ENCODE results near the gene COL5A2.
A peak's percentile ranks its signal among the peaks of the same experiment; 100 is the strongest.

Gene COL5A2

DNA sequence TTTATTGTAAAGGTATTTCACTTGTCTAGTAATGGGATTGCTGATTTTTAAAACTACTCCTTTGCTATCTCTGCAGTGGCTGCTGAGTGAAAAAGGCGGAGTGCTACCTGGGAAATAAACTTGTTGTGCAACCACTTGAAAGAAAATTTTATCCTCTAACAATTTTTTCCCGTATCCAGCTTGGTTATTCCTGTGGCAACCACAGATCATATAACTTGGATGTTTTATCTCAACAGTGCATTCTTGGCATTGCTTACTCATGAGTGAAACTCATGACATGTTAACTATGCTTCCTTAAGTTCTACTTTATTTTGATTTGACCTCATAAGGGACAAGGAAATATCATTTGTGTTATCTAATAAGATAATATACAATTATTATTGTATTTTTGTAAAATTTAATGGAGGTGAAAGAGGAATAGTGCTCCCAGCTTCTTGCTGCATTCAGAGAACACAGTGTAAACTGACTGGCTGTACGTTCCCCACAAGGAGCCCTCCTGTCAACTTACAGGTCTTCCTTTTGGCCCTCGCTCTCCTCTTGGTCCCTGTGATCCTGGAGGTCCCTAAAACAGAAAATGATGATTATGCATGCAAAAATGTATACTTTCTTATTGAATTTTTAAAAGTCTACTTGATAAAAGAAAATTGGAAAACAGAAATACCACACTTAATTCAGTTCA, 82.7 kb downstream of the COL5A2 start:
- H3K4me1 ChIP-seq (ENCODE audit: control insufficient read depth, insufficient read depth, low read length): peaks cover 55% of the 10 kb centered on the region
- H3K9ac ChIP-seq (ENCODE audit: low read length): no peak overlapping the region
- no peaks in the 10 kb centered on the region for H3K27me3 ChIP-seq (replicated peaks; ENCODE audit: control insufficient read depth, insufficient read depth, low read length)
- no peaks in the 10 kb centered on the region for H3K9me3 ChIP-seq (ENCODE audit: control insufficient read depth, low read length)
- peak; percentile 79 for DNase-seq (ENCODE audit: low read depth)
- no peak overlapping the region for H3K4me3 ChIP-seq (ENCODE audit: low read length)
- peaks cover 61% of the 10 kb centered on the region for H3K36me3 ChIP-seq (ENCODE audit: control insufficient read depth, insufficient read depth, low read length, severe bottlenecking)

DNA sequence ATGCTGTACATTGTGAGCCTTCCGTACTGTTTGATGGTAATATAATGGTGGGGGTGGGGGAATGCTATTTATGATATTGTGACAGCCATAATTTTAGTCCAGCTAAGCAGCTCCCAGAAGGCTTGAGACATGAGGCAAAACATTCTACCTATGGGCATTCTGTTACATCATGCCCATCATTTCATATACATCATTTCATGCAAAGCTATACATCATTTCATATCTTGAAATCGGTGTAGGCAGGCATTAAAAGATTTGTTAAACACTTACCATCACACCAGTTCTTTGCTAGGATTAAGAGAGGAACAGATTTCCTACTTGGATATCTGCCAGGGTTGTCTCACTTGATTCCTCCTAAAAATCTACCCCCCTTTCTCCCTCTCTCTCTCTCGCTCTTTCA, 84.5 kb downstream of the COL5A2 start:
- H3K4me3 ChIP-seq (ENCODE audit: low read length): no peak overlapping the region
- H3K4me1 ChIP-seq (ENCODE audit: control insufficient read depth, insufficient read depth, low read length): peaks cover 68% of the 10 kb centered on the region
- DNase-seq (ENCODE audit: low read depth): no peak
- no peaks in the 10 kb centered on the region for H3K9me3 ChIP-seq (ENCODE audit: control insufficient read depth, low read length)
- peaks cover 77% of the 10 kb centered on the region for H3K36me3 ChIP-seq (ENCODE audit: control insufficient read depth, insufficient read depth, low read length, severe bottlenecking)
- H3K27me3 ChIP-seq (replicated peaks; ENCODE audit: control insufficient read depth, insufficient read depth, low read length): no peaks in the 10 kb centered on the region
- peak overlapping the region; percentile 4 for H3K9ac ChIP-seq (ENCODE audit: low read length)

DNA sequence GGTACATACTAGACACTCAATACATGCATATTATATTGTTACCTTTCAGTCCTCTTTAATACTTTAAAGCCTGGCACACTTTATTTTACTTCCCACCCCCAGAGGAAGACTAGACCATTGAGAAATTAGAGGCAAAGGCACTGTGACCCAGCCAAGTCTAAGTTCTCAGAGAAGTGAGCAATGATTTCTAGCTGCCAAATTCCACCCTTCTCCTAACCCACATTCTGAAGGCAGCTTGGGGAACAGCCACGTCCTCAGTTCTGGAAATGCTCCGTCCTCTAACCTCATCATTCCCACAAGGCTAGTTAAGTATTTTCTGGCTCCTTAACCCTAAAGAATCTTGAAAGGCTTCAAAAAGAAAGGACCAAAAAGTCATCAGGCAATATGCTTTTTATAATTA, 86.6 kb downstream of the COL5A2 start:
- no peaks in the 10 kb centered on the region for H3K9me3 ChIP-seq (ENCODE audit: control insufficient read depth, low read length)
- H3K4me1 ChIP-seq (ENCODE audit: control insufficient read depth, insufficient read depth, low read length): peaks cover 86% of the 10 kb centered on the region
- peaks cover 77% of the 10 kb centered on the region for H3K36me3 ChIP-seq (ENCODE audit: control insufficient read depth, insufficient read depth, low read length, severe bottlenecking)
- H3K27me3 ChIP-seq (replicated peaks; ENCODE audit: control insufficient read depth, insufficient read depth, low read length): no peaks in the 10 kb centered on the region
- H3K4me3 ChIP-seq (ENCODE audit: low read length): peak overlapping the region; percentile 58
- DNase-seq (ENCODE audit: low read depth): peak; percentile 82
- H3K9ac ChIP-seq (ENCODE audit: low read length): peak overlapping the region; percentile 85

DNA sequence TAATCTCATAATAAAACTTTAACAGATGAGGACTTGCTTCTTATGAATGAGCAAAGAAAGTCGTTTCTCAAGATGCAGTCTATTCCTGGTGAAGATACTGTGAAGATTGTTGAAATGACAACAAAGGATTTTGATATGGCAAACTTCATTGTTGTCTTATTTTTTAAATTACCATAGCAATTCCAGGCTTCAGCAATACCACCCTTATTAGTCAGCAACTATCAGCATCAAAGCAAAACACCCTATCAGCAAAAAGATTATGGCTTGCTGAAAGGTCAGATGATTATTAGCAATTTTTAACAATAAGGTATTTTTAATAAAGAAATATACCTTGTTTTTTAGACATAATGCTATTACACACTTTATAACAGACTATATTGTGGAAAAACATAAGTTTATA, 88.3 kb downstream of the COL5A2 start:
- Histone ChIP-seq H3K4me1 (ENCODE audit: control insufficient read depth, insufficient read depth, low read length) (peaks cover 83% of the 10 kb centered on the region), H3K36me3 (ENCODE audit: control insufficient read depth, insufficient read depth, low read length, severe bottlenecking) (peaks cover 66% of the 10 kb centered on the region), H3K9me3 (ENCODE audit: control insufficient read depth, low read length) (no peaks in the 10 kb centered on the region), H3K9ac (ENCODE audit: low read length) (peak overlapping the region; percentile 85), H3K27me3 (replicated peaks; ENCODE audit: control insufficient read depth, insufficient read depth, low read length) (no peaks in the 10 kb centered on the region), H3K4me3 (ENCODE audit: low read length) (peak overlapping the region; percentile 52)
- DNase-seq (ENCODE audit: low read depth): no peak

DNA sequence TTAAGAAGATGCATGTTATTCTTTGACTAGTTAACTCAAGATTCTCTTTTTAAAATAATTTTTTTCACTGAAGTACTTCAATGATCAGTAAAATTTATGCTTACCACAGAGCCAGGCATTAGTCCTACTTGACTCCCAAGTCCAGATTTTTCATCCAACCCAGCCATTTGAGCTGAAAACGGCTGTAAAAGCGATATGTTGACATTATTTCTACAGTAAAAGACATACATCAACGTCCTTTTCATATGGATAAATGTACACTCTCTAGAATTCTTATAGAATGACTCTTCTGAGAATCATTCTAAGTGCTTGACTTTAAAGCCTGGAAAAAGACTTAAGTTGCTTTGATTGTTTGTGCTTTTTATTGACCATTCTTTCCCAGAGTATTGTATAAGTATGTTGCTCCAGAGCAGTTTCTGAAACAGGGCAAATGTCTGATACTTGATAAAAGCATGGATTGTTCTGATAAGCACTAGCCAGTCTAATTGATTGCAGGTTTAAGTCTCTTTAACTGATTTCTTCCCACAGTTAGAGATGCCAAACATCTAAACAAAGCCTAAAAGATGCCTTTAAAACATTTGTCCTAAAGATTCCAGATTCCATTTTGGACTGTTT, 90.9 kb downstream of the COL5A2 start:
- H3K9ac ChIP-seq (ENCODE audit: low read length): peak overlapping the region; percentile 23
- DNase-seq (ENCODE audit: low read depth): peak; percentile 28
- no peak overlapping the region for H3K4me3 ChIP-seq (ENCODE audit: low read length)
- peaks cover 74% of the 10 kb centered on the region for H3K36me3 ChIP-seq (ENCODE audit: control insufficient read depth, insufficient read depth, low read length, severe bottlenecking)
- H3K9me3 ChIP-seq (ENCODE audit: control insufficient read depth, low read length): no peaks in the 10 kb centered on the region
- no peaks in the 10 kb centered on the region for H3K27me3 ChIP-seq (replicated peaks; ENCODE audit: control insufficient read depth, insufficient read depth, low read length)
- peaks cover 79% of the 10 kb centered on the region for H3K4me1 ChIP-seq (ENCODE audit: control insufficient read depth, insufficient read depth, low read length)

DNA sequence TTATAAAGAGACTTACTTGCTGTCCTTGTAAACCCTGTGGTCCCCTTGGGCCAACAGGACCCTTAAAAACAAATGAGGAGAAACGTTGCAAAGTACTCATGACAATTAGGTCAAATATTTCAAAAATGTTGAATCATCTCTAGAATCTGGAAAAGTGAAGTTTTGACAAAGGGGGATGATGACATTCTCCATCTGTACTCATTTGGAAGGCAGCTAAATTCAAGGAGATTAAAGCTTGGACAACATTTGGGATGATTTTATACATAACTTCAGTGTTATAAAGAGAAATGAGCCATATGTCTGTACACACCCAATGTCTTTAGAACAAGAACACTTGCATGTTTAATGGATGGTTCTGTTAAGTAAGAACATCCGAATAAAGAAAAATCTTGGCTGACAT, 92.9 kb downstream of the COL5A2 start:
- Histone ChIP-seq H3K36me3 (ENCODE audit: control insufficient read depth, insufficient read depth, low read length, severe bottlenecking) (peaks cover 87% of the 10 kb centered on the region), H3K9me3 (ENCODE audit: control insufficient read depth, low read length) (no peaks in the 10 kb centered on the region), H3K4me1 (ENCODE audit: control insufficient read depth, insufficient read depth, low read length) (peaks cover 80% of the 10 kb centered on the region), H3K4me3 (ENCODE audit: low read length) (no peak overlapping the region), H3K27me3 (replicated peaks; ENCODE audit: control insufficient read depth, insufficient read depth, low read length) (no peaks in the 10 kb centered on the region), H3K9ac (ENCODE audit: low read length) (peak overlapping the region; percentile 54)
- DNase-seq (ENCODE audit: low read depth): peak; percentile 69

DNA sequence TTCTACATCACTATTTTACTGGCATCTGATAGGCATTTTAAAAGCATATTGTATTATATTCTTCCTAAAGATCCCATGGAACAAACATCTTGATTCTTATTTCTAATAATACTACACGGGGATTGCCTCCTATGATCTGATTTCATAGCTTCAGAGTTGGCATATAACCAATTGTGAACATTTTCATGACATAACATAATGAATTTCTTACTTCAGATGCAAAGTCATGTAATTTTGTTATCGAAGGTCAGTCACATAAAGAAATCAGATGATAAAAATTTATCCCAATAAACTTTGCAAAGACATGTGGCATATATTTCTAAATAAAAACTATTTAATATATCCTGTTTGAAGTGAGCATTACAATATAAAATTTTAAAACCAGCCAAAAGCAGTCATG, 93.3 kb downstream of the COL5A2 start:
- Histone ChIP-seq H3K9me3 (ENCODE audit: control insufficient read depth, low read length) (no peaks in the 10 kb centered on the region), H3K4me3 (ENCODE audit: low read length) (no peak overlapping the region), H3K36me3 (ENCODE audit: control insufficient read depth, insufficient read depth, low read length, severe bottlenecking) (peaks cover 87% of the 10 kb centered on the region), H3K4me1 (ENCODE audit: control insufficient read depth, insufficient read depth, low read length) (peaks cover 76% of the 10 kb centered on the region), H3K27me3 (replicated peaks; ENCODE audit: control insufficient read depth, insufficient read depth, low read length) (no peaks in the 10 kb centered on the region), H3K9ac (ENCODE audit: low read length) (peak overlapping the region; percentile 54)
- no peak for DNase-seq (ENCODE audit: low read depth)

DNA sequence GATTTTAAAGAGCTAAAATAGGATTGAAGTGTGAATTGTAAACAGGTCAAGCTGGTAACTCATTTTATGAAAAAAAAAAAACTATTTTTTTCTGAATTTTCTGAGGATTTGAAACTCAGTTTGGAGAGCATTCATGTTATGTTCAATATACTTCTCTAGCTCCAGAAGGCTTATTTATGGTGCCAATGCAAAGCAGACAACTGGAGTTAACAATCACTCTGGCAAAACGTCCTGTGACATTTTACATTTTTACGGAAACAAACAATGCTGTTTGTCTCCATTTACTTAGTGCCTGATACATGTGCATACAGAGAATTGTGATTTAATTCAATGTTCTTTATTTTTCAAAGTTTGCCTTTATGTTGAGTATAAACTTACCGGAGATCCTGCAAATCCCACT, 96.0 kb downstream of the COL5A2 start:
- Histone ChIP-seq H3K9ac (ENCODE audit: low read length) (no peak overlapping the region), H3K4me1 (ENCODE audit: control insufficient read depth, insufficient read depth, low read length) (peaks cover 50% of the 10 kb centered on the region), H3K36me3 (ENCODE audit: control insufficient read depth, insufficient read depth, low read length, severe bottlenecking) (peaks cover 87% of the 10 kb centered on the region), H3K9me3 (ENCODE audit: control insufficient read depth, low read length) (no peaks in the 10 kb centered on the region), H3K4me3 (ENCODE audit: low read length) (no peak overlapping the region), H3K27me3 (replicated peaks; ENCODE audit: control insufficient read depth, insufficient read depth, low read length) (no peaks in the 10 kb centered on the region)
- no peak for DNase-seq (ENCODE audit: low read depth)

DNA sequence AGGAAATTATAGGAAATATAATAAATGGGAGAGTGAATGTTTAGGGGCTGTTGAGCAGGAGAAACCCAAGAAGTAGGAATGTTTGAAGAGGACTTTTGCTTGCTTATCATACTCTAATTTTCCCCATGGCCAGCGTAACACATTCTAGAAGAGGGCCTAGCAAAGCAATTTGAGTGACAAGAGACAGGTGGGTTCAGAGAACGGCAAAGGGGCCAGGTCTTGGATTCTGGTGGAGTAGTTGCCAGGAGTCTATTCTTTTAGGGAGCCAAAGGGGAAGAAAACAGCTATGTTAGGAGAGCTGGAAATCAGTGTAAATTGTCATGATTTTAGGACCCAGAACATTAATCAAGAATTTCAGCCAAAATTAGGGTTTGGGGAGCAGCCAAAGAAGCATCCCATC, 96.5 kb downstream of the COL5A2 start:
- Histone ChIP-seq H3K27me3 (replicated peaks; ENCODE audit: control insufficient read depth, insufficient read depth, low read length) (no peaks in the 10 kb centered on the region), H3K4me3 (ENCODE audit: low read length) (peak overlapping the region; percentile 18), H3K9me3 (ENCODE audit: control insufficient read depth, low read length) (no peaks in the 10 kb centered on the region), H3K4me1 (ENCODE audit: control insufficient read depth, insufficient read depth, low read length) (peaks cover 45% of the 10 kb centered on the region), H3K9ac (ENCODE audit: low read length) (peak overlapping the region; percentile 50), H3K36me3 (ENCODE audit: control insufficient read depth, insufficient read depth, low read length, severe bottlenecking) (peaks cover 87% of the 10 kb centered on the region)
- no peak for DNase-seq (ENCODE audit: low read depth)

DNA sequence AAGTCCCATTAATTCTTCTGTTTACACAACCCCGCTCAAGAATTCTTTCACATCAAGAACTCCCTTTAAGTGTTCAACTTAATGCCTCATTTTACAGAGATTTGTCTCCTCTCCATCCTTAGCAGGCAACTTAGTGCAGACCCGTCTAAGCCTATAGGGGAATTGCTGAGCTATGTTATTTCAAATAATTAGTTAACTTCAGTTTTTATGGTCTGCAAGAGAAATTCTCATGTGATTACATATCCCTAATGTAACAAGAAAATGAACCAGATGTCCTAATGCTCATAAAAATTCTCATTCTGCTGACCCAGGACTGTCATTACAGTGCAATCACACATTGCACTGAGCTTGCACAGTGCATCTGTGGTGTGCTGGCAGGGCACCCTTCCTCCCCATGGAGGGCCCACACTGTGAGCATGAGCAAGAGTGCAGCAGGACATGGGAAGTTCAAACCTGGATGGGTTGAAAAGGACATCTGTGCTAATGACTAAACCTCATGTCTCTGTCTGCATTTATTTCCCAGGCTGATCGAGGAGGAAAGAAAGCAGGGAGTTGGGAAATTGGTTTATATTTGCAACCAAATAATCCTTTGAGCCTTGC, 97.1 kb downstream of the COL5A2 start:
- no peaks in the 10 kb centered on the region for H3K9me3 ChIP-seq (ENCODE audit: control insufficient read depth, low read length)
- H3K27me3 ChIP-seq (replicated peaks; ENCODE audit: control insufficient read depth, insufficient read depth, low read length): no peaks in the 10 kb centered on the region
- peaks cover 87% of the 10 kb centered on the region for H3K36me3 ChIP-seq (ENCODE audit: control insufficient read depth, insufficient read depth, low read length, severe bottlenecking)
- peaks cover 42% of the 10 kb centered on the region for H3K4me1 ChIP-seq (ENCODE audit: control insufficient read depth, insufficient read depth, low read length)
- peak overlapping the region; percentile 50 for H3K9ac ChIP-seq (ENCODE audit: low read length)
- DNase-seq (ENCODE audit: low read depth): peak; percentile 64
- H3K4me3 ChIP-seq (ENCODE audit: low read length): no peak overlapping the region

DNA sequence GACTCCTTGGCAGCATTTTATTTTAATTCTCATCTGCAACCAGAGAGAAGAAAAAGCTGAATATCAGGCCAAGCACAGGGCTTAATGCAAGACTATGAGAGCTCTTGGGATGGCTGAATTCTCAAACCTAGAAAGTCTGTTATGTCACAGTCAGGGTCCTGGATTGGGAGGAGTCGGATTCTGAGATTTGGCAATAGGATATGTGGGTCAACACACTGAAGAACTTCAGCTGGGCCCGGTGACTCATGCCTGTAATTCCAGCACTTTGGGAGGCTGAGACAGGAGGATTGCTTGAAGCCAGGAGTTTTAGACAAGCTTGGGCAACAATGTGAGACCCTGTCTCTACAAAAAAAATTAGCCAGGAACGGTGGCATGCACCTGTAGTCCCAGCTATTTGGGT, 103.0 kb downstream of the COL5A2 start:
- Histone ChIP-seq H3K9me3 (ENCODE audit: control insufficient read depth, low read length) (no peaks in the 10 kb centered on the region), H3K36me3 (ENCODE audit: control insufficient read depth, insufficient read depth, low read length, severe bottlenecking) (peaks cover 99% of the 10 kb centered on the region), H3K9ac (ENCODE audit: low read length) (no peak overlapping the region), H3K27me3 (replicated peaks; ENCODE audit: control insufficient read depth, insufficient read depth, low read length) (no peaks in the 10 kb centered on the region), H3K4me3 (ENCODE audit: low read length) (no peak overlapping the region), H3K4me1 (ENCODE audit: control insufficient read depth, insufficient read depth, low read length) (peaks cover 15% of the 10 kb centered on the region)
- DNase-seq (ENCODE audit: low read depth): peak; percentile 56
